Activated naive CD8-positive, alpha-beta T cell treated with anti-CD3 and anti-CD28 coated beads, Interleukin-2, amount 50 U/mL, for 24 hours (primary cell): Measurements from ENCODE around the gene HAVCR1.
"Not testable (repeated sequence)": the region's sequence is repeated elsewhere in the genome, so short reads cannot be mapped to it uniquely, and the experiment has no call there.

Source experiments
- ATAC-seq: fragments of 150-1000 bp; cut with Tn5 transposase; one replicate; pipeline ENCODE4 v1.10.0; 2021
- DNase-seq: peaks from one replicate; pipeline ENCODE4 v3.0.0; 2021
- H3K27ac Mint-ChIP-seq: one replicate; pipeline ENCODE4 v1.8.0; 2021; ENCODE audit warnings: mild to moderate bottlenecking, mixed read lengths
- H3K27me3 Mint-ChIP-seq: one replicate; pipeline ENCODE4 v1.8.0; 2021; ENCODE audit warnings: mixed read lengths
- H3K36me3 Mint-ChIP-seq: one replicate; pipeline ENCODE4 v1.8.0; 2021; ENCODE audit warnings: low read depth, mixed read lengths
- H3K4me1 Mint-ChIP-seq: one replicate; pipeline ENCODE4 v1.8.0; 2021; ENCODE audit warnings: mixed read lengths
- H3K4me3 Mint-ChIP-seq: one replicate; pipeline ENCODE4 v1.8.0; 2021; ENCODE audit warnings: mild to moderate bottlenecking, moderate library complexity, mixed read lengths
- H3K9me3 Mint-ChIP-seq: one replicate; pipeline ENCODE4 v1.8.0; 2021; ENCODE audit warnings: mixed read lengths

Gene HAVCR1

GRCh38 chr5:157063776-157064430 is 5.0 kb upstream of the HAVCR1 start:
- Mint-ChIP-seq H3K4me3 (no peak overlapping the region), H3K27ac (no peak overlapping the region), H3K27me3 (peaks cover 1% of the 10 kb centered on the region), H3K4me1 (peaks cover under 1% of the 10 kb centered on the region), H3K36me3 (no peaks in the 10 kb centered on the region), H3K9me3 (no peaks in the 10 kb centered on the region)
- ATAC-seq = no peak
- no peak for DNase-seq

DNA sequence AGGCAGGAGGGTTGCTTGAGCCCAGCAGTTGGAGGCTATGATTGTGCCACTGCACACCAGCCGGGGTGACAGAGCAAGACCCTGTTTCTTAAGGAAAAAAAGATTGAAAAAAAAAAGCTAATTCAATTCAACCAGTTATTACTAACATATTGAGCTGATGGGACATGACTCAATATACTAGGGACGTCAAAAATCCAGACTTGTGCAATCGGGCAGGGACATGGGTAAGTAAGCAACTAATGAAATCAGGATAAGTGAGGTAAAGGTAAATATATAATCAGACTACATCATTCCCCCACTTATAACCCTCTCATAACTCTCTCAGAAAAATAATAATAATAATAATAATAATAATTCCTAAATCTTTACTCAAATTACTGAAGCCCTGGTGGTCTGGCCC is 975 bp upstream of the HAVCR1 start:
- Mint-ChIP-seq H3K27ac (no peak overlapping the region), H3K4me3 (no peak overlapping the region), H3K27me3 (peaks cover 1% of the 10 kb centered on the region), H3K36me3 (no peaks in the 10 kb centered on the region), H3K4me1 (peaks cover 4% of the 10 kb centered on the region), H3K9me3 (no peaks in the 10 kb centered on the region)
- DNase-seq (no peak), ATAC-seq (no peak)

DNA sequence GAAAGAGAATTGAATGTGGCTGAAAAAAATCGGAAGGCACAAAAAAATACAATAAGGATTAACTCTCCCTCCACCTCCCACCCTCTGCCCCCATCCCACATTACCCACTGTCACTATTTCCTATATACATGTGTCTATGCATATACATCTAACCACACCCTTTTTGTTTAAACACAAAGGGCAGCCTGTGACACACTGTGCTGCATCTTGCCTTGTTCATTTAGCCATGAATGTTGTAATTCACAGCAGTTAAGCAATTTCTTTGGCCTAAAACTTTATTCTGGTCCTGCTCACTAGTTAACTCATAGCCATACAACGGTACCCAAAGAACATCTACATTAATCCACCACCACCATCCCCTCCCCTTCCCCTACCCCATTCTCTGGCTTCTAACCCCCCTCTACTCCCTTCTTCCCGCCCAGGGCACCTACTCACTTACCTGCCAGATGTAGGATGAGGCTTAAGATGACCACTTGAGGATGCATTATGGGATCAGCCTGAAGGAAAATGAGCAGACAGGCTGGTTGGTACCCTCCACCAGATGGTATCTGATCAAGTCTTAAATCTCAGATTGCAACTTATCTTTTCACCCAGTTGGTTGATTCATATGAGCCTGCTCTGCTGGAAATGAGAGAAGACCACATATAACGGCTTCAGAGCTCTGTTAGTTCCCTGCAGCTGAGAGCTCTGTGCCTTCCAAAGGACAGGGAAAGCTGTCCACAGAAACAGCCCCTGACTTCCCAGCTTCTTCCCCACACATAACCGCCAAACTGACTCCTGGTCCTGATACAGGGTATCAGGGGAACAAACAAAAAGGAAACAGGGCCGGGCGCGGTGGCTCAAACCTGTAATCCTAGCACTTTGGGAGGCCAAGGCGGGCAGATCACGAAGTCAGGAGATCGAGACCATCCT is 1.2 kb downstream of the HAVCR1 start:
- Mint-ChIP-seq H3K36me3 (no peaks in the 10 kb centered on the region), H3K4me3 (no peak overlapping the region), H3K27me3 (peaks cover 1% of the 10 kb centered on the region), H3K9me3 (no peaks in the 10 kb centered on the region), H3K27ac (no peak overlapping the region), H3K4me1 (peaks cover 4% of the 10 kb centered on the region)
- DNase-seq = no peak
- ATAC-seq = peak; percentile 46

GRCh38 chr5:157056848-157057247 is 2.1 kb downstream of the HAVCR1 start:
- H3K27ac Mint-ChIP-seq, DNase-seq, H3K4me1 Mint-ChIP-seq, ATAC-seq, H3K36me3 Mint-ChIP-seq, H3K4me3 Mint-ChIP-seq, H3K9me3 Mint-ChIP-seq, H3K27me3 Mint-ChIP-seq: not testable (repeated sequence)

DNA sequence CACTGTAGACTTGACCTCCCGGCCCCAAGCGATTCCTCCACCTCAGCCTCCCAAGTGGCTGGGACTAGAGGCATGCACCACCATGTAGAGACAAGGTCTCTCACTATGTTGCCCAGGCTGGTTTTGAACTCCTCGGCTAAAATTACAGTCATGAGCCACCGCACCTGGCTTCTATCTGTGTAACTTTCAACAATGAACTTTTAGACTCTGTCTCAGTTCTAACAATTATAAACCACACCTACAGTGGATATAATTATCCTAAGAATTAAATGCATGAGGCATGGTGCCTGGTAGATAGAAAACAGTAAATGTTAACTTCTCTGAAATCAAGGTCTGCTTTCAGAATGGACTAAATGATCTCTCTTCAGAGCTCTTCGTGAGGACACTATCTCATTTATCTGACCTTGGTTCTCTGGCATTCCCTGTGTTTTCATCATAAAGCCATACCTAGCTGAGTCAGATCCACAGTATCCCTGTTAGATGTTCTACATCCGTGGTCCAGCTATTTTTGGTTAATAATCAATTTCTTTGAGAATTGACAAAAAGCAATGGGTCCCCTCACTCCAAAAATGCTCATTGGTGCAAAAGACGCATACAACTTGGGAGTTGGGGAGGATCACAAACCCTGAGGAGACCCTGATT is 7.2 kb downstream of the HAVCR1 start:
- H3K4me1 Mint-ChIP-seq = peaks cover 30% of the 10 kb centered on the region
- DNase-seq = no peak

GRCh38 chr5:157050050-157050449 is 8.9 kb downstream of the HAVCR1 start:
- H3K9me3 Mint-ChIP-seq = no peaks in the 10 kb centered on the region
- DNase-seq (no peak), ATAC-seq (no peak)
- H3K27ac Mint-ChIP-seq = peak overlapping the region; percentile 69
- peak overlapping the region; percentile 56 for H3K4me3 Mint-ChIP-seq
- no peaks in the 10 kb centered on the region for H3K27me3 Mint-ChIP-seq
- peaks cover 44% of the 10 kb centered on the region for H3K4me1 Mint-ChIP-seq
- H3K36me3 Mint-ChIP-seq = no peaks in the 10 kb centered on the region

More for the DNA sequence above, 7.2 kb downstream of the HAVCR1 start:
- Mint-ChIP-seq H3K27ac (no peak overlapping the region), H3K4me3 (no peak overlapping the region), H3K27me3 (no peaks in the 10 kb centered on the region), H3K36me3 (no peaks in the 10 kb centered on the region), H3K9me3 (no peaks in the 10 kb centered on the region)
- ATAC-seq = no peak

DNA sequence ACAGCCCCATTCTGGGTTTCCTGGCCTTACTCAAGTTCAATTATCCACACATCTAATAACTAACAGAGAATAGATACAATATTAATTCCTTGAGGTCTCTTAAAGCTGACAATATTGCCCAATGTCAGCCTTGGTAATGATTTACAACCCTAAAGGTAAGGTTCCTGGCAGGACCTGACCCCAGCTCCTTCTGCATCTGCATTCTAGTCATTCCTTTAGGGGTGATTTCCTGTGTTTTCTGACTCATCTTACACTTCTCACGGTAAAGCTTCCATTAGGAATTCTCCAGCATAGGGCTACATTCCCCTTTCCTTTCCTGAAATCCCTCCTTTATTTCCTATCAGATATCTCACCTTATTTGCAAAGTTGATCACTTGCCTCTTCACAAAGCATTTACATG is 9.3 kb downstream of the HAVCR1 start:
- no peaks in the 10 kb centered on the region for H3K9me3 Mint-ChIP-seq
- peaks cover 47% of the 10 kb centered on the region for H3K4me1 Mint-ChIP-seq
- ATAC-seq (no peak), DNase-seq (no peak)
- H3K36me3 Mint-ChIP-seq = no peaks in the 10 kb centered on the region
- peak overlapping the region; percentile 69 for H3K27ac Mint-ChIP-seq
- no peaks in the 10 kb centered on the region for H3K27me3 Mint-ChIP-seq
- peak overlapping the region; percentile 56 for H3K4me3 Mint-ChIP-seq

GRCh38 chr5:157047898-157048297 is 11.0 kb downstream of the HAVCR1 start:
- no peaks in the 10 kb centered on the region for H3K36me3 Mint-ChIP-seq
- peaks cover 47% of the 10 kb centered on the region for H3K4me1 Mint-ChIP-seq
- no peaks in the 10 kb centered on the region for H3K27me3 Mint-ChIP-seq
- DNase-seq (no peak), ATAC-seq (no peak)
- H3K9me3 Mint-ChIP-seq = no peaks in the 10 kb centered on the region
- H3K27ac Mint-ChIP-seq = no peak overlapping the region
- no peak overlapping the region for H3K4me3 Mint-ChIP-seq

DNA sequence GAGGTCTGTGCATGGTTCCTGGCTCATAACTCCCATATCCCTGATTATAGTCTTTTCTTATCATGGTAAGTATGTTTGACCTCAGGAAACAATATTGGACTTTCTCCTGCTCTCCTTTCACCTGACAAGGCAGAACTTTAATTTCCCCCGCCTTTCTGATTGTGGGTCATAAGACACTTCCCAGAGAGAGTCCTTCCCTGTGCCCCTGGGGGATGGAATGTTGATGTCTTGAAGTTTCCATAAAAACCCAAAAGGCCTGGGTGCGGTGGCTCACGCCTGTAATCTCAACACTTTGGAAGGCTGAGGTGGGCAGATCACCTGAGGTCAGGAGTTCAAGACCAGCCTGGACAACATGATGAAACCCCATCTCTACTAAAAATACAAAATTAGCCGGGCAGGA is 11.9 kb downstream of the HAVCR1 start:
- not testable (repeated sequence) for ATAC-seq, H3K27me3 Mint-ChIP-seq, H3K9me3 Mint-ChIP-seq, H3K4me3 Mint-ChIP-seq, H3K36me3 Mint-ChIP-seq, DNase-seq, H3K27ac Mint-ChIP-seq
- peaks cover 47% of the 10 kb centered on the region for H3K4me1 Mint-ChIP-seq

- H3K4me1 Mint-ChIP-seq = peaks cover 47% of the 10 kb centered on the region
- H3K36me3 Mint-ChIP-seq = no peaks in the 10 kb centered on the region
- no peak for DNase-seq
- no peaks in the 10 kb centered on the region for H3K27me3 Mint-ChIP-seq
- peak; percentile 95 for ATAC-seq
- no peak overlapping the region for H3K27ac Mint-ChIP-seq
- H3K9me3 Mint-ChIP-seq = no peaks in the 10 kb centered on the region
- H3K4me3 Mint-ChIP-seq = no peak overlapping the region
These were observed 12.9 kb downstream of the HAVCR1 start for GRCh38 chr5:157046041-157046440.

DNA sequence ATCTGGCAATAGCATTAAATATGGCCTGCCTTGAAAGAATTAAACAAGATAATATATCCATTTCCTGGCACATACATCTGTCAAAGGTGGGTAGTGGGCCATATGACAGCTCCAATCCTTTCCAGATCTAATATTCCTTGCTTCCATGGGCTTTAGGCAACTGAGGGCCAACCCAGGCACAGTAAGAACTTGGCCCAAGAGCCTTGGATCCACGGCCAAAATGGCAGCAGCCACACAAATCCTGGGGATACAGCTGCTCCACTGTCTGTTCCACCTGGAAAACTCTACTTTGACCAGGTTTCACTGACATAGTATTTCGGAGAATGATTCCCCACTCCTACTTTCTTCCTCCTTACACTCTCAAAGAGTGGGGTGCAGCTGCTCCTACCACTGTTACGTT is 13.3 kb downstream of the HAVCR1 start:
- Mint-ChIP-seq H3K4me3 (no peak overlapping the region), H3K9me3 (no peaks in the 10 kb centered on the region), H3K4me1 (peaks cover 46% of the 10 kb centered on the region), H3K36me3 (no peaks in the 10 kb centered on the region), H3K27me3 (no peaks in the 10 kb centered on the region), H3K27ac (no peak overlapping the region)
- DNase-seq = no peak
- no peak for ATAC-seq

DNA sequence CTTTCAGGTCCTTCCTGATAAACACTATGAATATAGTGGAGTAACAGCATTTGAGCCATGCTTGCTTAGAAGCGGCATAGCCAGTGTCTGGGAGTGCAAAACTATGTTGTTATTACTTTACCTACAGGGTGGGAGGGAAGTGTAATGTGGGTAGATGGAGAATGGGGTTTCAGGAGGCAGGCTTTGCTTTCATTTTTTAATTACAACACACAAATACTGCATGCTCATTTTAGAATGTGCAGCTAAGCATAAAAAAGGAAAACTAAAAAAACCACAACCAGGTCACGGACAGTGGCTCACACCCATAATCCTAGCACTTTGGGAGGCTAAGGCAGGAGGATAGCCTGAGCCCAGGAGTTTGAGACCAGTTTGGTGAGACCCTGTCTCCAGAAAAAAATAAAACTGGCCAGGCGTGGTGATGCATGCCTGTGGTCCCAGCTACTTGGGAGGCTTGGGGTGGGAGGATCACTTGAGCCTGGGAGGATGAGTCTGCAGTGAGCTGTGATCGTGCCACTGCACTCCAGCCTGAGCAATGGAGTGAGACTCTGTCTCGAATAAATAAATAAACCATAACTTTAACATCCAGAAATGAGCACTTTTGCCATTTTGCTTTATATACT is 20.2 kb downstream of the HAVCR1 start:
- no peaks in the 10 kb centered on the region for H3K9me3 Mint-ChIP-seq
- ATAC-seq (no peak), DNase-seq (no peak)
- H3K27me3 Mint-ChIP-seq = no peaks in the 10 kb centered on the region
- peaks cover 8% of the 10 kb centered on the region for H3K4me1 Mint-ChIP-seq
- peaks cover 2% of the 10 kb centered on the region for H3K36me3 Mint-ChIP-seq
- no peak overlapping the region for H3K4me3 Mint-ChIP-seq
- no peak overlapping the region for H3K27ac Mint-ChIP-seq

DNA sequence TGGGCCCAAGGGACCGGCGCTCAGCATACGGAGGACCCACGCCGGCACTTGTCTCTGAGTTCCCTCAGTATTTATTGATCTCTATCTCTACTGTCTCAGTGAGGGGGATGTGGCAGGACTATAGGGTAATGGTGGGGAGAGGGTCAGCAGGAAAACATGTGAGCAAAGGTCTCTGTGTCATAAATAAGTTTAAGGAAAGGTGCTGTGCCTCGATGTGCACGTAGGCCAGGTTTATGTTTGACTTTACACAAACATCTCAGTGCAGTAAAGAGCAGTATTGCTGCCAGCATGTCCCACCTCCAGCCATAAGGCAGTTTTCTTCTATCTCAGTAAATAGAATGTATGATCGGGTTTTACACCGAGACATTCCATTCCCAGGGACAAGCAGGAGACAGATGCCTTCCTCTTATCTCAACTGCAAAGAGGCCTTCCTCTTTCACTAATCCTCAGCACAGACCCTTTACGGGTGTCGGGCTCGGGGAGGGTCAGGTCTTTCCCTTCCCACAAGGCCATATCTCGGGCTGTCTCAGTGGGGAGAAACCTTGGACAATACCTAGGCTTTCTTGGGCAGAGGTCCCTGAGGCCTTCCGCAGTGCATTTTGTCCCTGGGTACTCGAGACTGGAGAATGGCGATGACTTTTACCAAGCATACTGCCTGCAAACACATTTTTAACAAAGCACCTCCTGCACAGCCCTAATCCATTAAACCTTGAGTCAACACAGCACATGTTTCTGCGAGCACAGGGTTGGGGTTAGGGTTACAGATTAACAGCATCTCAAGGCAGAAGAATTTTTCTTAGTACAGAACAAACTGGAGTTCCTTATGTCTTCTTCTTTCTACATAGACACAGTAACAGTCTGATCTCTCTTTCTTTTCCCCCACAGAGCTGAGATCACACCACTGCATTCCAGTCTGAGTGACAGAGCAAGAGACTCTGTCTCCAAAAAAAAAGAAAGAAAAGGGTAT is 24.5 kb downstream of the HAVCR1 start:
- H3K4me1 Mint-ChIP-seq = peaks cover 38% of the 10 kb centered on the region
- not testable (repeated sequence) for DNase-seq, H3K4me3 Mint-ChIP-seq, H3K27ac Mint-ChIP-seq, H3K36me3 Mint-ChIP-seq, H3K9me3 Mint-ChIP-seq, H3K27me3 Mint-ChIP-seq, ATAC-seq
